Midbrain (tissue), 1 donor: ENCODE measurements around the gene ZNF628.

Source experiments
- DNase-seq: peaks from one replicate; lab custom pipeline; 2025; lab: John Stamatoyannopoulos, UW

ZNF628 gene

DNA sequence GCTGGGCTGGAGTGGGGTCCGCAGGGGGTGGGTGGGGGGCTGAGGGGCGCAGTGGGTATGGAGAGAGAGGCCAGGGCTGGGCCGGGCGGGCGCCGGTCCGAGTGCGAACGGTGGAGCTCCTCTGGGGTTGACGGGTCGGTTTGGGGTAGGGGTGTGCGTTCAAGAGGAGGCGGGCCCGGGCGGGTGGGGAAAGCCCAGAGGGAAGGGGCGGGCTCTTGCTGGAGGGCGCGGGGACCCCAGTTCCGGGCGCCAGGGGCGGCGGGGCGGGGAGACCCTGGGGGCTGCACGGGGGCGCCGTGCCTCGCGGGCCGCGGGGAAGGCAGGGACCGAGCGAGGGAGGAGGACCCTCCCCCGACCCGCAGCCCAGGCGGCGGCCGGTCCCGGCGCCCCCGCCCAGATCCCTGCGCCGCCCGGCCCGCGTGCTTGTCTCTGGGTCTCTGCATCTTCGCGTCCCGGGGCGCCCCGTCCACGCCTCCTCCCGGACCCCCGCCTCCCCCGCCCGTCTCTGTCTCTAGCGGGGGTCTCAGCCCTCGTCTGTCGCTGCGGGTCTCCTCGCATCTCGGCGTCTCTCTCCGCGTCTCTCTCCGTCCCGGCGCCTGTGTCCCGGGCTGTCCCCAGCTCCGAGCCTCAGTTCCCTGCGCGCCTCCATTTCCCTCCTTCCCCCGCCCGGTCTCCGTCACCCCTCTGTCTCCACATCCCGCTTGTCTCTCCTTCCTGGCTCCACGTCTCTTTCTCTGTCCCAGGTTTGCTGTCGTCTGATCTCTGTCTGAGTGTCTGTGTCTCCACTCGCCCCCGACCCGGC lies 25.1 kb upstream of the ZNF628 start:
- DNase-seq, result no peak

DNA sequence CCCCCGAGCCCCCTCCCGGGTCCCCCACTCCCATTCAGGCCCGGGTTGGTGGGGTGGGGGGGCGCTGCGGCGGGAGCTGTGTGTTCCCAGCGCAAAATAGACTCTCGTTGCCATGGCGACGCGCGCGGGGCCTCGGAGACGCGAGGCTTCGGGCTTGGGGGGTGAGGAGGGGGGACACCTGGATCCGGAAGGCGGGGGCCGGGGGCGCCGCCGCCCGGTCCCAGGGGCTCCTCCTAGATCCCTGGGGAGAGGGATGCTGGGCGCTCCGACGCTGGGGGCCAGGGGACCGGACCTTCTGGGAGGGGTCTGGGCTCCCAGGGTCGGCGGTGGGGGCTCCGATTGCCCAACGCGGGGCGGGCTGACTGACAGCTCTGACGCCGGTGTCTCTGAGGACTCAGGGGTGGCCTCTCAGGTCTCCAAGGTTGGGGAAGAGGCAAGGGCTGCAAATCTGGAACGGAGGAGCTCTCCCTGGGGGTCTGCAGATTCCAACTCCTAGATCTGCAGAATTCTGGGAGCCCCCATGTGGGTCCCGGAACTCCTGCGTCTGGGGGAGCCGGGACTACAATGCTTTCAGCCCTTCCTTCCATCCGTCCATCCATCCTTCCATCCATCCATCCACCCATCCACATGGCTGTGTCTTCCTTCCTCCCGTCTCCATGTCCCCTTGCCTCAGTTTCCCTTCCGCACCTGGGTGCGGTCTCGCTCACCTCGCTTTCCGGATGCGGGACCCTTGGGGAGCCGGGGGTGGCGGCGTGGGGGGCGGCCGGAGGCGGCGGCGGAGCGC lies 24.3 kb upstream of the ZNF628 start:
- peak; percentile 34 for DNase-seq

- DNase-seq, result peak; percentile 96
Observed at GRCh38 chr19:55452749-55453346, 23.6 kb upstream of the ZNF628 start.

- no peak for DNase-seq
Observed at GRCh38 chr19:55453511-55454260, 22.7 kb upstream of the ZNF628 start.

DNA sequence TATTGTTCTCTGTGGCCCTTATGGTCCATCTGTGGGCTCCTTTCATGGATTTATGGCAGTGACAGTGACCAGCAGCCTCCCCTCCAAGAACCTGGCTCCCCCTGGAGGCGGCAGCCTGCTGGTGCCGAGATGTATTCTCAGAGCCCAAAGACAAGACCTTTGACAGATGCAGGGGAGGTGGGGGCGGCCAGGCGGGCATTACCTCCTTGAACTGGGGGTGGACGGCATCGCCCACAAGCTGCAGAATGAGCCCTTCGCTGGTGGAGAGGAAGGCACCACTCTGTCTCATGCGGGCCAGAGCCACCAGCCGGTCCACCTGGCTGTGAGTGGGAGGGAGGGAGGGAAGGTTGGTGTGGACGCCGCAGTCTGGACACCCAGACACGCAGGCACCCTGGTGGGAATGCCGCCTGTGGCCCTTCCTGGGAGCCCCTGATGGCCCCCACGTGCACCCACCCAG lies 21.6 kb upstream of the ZNF628 start:
- peak; percentile 40 for DNase-seq

- no peak for DNase-seq
Observed at GRCh38 chr19:55455576-55456235, 20.7 kb upstream of the ZNF628 start.

- no peak for DNase-seq
Observed at GRCh38 chr19:55456347-55456746, 20.1 kb upstream of the ZNF628 start.

GRCh38 chr19:55457683-55458457 lies 18.5 kb upstream of the ZNF628 start:
- no peak for DNase-seq

GRCh38 chr19:55459551-55459949 lies 16.9 kb upstream of the ZNF628 start:
- DNase-seq, result no peak

- peak; percentile 19 for DNase-seq
Observed at GRCh38 chr19:55459950-55460657, 16.3 kb upstream of the ZNF628 start.

DNA sequence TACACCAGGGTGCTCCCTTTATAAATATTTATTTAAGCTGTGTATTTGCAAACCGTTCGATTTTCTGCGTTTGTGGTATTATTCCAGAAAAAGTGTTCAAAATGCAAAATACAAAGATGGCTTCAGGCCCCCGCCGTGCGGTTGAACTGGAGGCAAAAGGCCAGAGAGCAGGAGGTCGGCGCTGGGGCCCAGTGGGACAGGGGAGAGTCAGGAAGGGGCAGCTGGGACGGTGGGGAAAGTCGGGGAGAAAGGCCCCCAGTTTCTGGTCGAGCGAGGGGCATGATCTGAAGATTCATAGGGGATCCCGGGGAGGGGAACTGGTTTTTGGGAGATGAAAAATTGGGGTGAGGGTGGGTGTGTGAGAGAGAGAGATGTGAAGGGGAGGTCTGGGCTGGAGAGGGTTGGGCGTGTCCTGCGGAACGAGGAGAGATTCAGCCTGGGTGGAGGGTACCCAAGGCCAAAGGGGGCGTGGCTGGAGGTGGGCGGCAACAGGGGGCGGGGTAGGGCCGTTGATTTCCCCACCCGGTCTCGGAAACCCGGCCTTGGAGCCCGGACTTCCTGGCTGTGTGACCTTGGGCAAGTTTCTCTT lies 15.7 kb upstream of the ZNF628 start:
- no peak for DNase-seq

GRCh38 chr19:55461259-55461973 lies 15.0 kb upstream of the ZNF628 start, which contains the start of gene ISOC2:
Gene ISOC2, minus strand, starts transcription at chr19:55461642. Its CDS starts 5,156 bp downstream, at chr19:55456486.
- DNase-seq, result peak; percentile 99

- DNase-seq, result no peak
Observed at GRCh38 chr19:55461974-55462626, 14.3 kb upstream of the ZNF628 start.

DNA sequence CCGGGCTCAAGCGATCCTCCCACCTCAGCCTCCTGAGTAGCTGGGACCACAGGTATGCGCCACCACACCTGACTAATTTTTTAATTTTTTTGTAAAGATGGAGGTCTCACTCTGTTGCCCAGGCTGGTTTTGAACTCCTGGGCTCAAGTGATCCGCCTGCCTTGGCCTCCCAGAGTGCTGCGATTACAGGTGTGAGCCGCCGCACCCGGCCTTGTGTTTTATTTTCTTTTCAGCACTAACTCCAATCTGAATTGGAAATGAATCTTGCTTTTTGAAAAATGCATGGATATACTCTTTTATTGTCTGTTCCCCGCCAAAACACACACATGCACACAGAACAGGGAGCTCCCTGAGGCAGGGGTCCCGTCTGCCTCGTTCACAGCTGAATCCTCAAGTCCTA lies 13.7 kb upstream of the ZNF628 start:
- DNase-seq, result no peak

DNA sequence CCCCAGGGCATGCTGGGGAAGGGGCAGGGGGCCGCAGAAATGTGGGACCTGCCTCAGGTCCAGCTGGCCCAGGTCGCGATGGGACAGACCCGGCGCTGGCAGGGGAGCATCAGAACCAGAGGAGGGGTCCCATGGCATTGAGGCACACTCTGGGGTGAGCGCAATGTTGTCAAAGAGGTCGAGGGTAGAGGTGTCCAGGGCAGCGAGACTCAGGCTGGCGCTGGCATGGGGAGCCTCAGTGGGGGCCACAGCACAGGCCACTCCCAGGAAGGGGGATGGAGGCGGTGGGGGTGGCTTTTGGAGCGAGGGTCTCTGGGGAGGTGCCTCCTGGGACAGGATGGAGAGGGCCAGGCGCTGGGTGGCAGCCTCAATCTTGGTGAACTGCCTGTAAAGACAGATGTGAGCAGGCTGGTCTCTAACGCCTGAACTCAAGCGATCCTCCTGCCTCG lies 12.8 kb upstream of the ZNF628 start:
- DNase-seq, result no peak

DNA sequence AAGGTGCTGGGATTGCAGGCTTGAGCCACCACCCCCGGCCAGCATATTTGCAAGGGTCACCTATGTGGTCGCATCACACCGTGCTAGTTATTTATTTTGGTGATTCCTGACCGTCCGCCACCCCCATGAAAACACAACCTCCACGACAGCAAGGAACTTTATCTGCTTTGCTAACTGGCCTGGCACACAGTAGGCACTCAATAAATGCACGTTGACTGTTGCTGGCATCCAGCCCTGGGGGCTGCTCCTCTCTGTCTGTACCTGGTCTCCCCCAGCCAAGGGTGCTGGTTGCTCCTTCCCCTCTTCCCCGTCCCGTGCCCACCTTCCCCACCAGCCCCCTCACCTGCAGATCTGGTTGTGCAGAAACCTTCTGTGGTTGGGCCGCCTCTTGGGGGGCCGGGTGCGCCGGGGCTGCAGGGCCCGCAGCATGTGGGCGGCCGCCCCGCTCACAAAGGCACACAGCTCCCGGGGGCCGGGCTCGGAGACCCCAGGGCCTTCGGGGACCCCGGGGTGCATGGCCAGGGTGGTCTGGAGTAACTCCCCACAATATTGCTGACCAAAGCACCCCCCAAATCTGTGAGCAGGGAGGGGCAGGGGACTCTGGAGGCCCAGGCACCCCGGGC lies 12.3 kb upstream of the ZNF628 start:
- DNase-seq, result no peak

GRCh38 chr19:55464662-55465054 lies 11.8 kb upstream of the ZNF628 start, which contains the start of gene C19orf85:
Gene C19orf85, minus strand, starts transcription at chr19:55464751. Its CDS starts 197 bp downstream, at chr19:55464554.
- DNase-seq, result no peak
